ENCODE data around the gene FKBP7. TPM values are rescaled to one million over a fixed set of nuclear protein-coding genes. Genes with fewer than 3 reads are reported as not detected.

Gene FKBP7
- total and polyA plus RNA-seq, 2 of the 13 experiments (the other 11 are each of a cell fraction or from before 2014, with no cell fraction given): 12.4 to 14.8 TPM

DNA sequence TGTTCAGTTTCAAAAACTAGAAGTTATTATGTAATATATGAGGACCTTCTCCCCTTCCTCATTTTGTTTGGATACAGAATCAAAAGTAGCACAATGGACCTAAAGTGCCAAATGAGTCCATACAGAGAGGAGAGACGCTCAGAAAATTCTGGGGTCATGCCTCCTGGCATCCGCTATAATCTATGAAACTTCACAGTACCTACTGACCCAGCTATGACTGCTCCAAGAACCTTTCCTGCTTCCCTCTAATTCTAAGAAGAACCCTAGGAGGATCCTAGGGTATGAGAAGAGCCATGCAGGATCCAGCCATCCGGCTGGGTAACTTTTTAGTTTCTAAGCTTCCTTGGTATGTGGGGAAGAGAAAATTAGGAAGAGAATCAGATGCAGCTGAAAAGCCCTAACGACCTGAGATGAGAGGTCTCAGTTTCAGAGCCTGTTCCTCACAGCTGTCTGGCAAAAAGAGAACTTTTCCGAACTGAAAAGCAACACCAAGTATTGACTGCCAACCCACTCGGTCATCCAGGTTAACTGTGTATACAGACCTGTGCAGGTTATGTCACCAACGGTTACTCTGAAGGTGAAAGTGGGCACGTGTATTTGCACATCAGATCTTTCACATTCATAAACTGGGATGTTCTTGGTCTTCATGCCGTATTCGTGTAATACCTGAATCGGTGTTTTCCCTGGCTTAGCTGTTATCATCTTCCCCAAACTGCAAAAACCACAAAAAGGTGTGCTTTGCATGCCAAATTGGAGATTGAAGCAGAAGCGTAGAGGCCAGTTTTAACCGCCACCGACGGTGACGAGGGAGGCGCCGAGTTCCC lies 28.5 kb downstream of the FKBP7 start (continued):
- TF ChIP-seq ZNF646 (CRISPR knock-in tag; IDR thresholded peaks at IDR 0.05) (0 out of 2 replicates have a peak, but pooled peaks have one; percentile 16), ZSCAN21 (CRISPR knock-in tag; IDR thresholded peaks at IDR 0.05; ENCODE audit: borderline replicate concordance) (no peak), ZNF251 (CRISPR knock-in tag; IDR thresholded peaks at IDR 0.05) (no peak), TOPORS (CRISPR knock-in tag; IDR thresholded peaks at IDR 0.05) (no peak), SATB2 (CRISPR knock-in tag; IDR thresholded peaks at IDR 0.05) (no peak), NFIB (CRISPR knock-in tag; IDR thresholded peaks at IDR 0.05; ENCODE audit: borderline replicate concordance) (no peak), ZNF557 (CRISPR knock-in tag; IDR thresholded peaks at IDR 0.05) (no peak), RNF2 (conservative IDR thresholded peaks at IDR 0.05; ENCODE audit: low read depth) (no peak), ZKSCAN5 (CRISPR knock-in tag; IDR thresholded peaks at IDR 0.05) (no peak), DNMT3B (CRISPR knock-in tag; conservative IDR thresholded peaks at IDR 0.05) (no peak), ZNF143 (CRISPR knock-in tag; IDR thresholded peaks at IDR 0.05) (no peak)
- TF ChIP-seq, protein P1, sequence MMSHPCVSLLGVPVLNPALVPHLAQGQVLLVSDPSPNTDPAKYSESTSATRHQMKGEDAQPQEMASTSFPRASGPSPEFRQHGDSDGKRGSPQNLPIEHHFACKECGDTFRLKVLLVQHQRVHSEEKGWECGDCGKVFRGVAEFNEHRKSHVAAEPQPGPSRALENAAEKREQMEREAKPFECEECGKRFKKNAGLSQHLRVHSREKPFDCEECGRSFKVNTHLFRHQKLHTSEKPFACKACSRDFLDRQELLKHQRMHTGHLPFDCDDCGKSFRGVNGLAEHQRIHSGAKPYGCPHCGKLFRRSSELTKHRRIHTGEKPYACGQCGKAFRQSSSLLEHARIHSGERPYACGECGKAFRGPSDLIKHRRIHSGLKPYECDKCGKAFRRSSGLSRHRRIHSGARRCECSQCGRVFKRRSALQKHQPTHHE (CRISPR knock-in tag; IDR thresholded peaks at IDR 0.05; ENCODE audit: borderline replicate concordance): 0 out of 2 replicates have a peak, but pooled peaks have one; percentile 20
- TF ChIP-seq, protein P2, sequence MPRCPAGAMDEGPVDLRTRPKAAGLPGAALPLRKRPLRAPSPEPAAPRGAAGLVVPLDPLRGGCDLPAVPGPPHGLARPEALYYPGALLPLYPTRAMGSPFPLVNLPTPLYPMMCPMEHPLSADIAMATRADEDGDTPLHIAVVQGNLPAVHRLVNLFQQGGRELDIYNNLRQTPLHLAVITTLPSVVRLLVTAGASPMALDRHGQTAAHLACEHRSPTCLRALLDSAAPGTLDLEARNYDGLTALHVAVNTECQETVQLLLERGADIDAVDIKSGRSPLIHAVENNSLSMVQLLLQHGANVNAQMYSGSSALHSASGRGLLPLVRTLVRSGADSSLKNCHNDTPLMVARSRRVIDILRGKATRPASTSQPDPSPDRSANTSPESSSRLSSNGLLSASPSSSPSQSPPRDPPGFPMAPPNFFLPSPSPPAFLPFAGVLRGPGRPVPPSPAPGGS (CRISPR knock-in tag; IDR thresholded peaks at IDR 0.05): no peak
- TF ChIP-seq, protein P3, sequence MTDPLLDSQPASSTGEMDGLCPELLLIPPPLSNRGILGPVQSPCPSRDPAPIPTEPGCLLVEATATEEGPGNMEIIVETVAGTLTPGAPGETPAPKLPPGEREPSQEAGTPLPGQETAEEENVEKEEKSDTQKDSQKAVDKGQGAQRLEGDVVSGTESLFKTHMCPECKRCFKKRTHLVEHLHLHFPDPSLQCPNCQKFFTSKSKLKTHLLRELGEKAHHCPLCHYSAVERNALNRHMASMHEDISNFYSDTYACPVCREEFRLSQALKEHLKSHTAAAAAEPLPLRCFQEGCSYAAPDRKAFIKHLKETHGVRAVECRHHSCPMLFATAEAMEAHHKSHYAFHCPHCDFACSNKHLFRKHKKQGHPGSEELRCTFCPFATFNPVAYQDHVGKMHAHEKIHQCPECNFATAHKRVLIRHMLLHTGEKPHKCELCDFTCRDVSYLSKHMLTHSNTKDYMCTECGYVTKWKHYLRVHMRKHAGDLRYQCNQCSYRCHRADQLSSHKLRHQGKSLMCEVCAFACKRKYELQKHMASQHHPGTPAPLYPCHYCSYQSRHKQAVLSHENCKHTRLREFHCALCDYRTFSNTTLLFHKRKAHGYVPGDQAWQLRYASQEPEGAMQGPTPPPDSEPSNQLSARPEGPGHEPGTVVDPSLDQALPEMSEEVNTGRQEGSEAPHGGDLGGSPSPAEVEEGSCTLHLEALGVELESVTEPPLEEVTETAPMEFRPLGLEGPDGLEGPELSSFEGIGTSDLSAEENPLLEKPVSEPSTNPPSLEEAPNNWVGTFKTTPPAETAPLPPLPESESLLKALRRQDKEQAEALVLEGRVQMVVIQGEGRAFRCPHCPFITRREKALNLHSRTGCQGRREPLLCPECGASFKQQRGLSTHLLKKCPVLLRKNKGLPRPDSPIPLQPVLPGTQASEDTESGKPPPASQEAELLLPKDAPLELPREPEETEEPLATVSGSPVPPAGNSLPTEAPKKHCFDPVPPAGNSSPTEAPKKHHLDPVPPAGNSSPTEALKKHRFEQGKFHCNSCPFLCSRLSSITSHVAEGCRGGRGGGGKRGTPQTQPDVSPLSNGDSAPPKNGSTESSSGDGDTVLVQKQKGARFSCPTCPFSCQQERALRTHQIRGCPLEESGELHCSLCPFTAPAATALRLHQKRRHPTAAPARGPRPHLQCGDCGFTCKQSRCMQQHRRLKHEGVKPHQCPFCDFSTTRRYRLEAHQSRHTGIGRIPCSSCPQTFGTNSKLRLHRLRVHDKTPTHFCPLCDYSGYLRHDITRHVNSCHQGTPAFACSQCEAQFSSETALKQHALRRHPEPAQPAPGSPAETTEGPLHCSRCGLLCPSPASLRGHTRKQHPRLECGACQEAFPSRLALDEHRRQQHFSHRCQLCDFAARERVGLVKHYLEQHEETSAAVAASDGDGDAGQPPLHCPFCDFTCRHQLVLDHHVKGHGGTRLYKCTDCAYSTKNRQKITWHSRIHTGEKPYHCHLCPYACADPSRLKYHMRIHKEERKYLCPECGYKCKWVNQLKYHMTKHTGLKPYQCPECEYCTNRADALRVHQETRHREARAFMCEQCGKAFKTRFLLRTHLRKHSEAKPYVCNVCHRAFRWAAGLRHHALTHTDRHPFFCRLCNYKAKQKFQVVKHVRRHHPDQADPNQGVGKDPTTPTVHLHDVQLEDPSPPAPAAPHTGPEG (CRISPR knock-in tag; IDR thresholded peaks at IDR 0.05): no peak
